ENCODE measurements around the gene PSTPIP2.

PSTPIP2 gene

GRCh38 chr18:46035696-46036680 lies 36.1 kb downstream of the PSTPIP2 start:
- peak; percentile 57 for DNase-seq (ENCODE audit: low read depth)

GRCh38 chr18:46034230-46034629 lies 37.8 kb downstream of the PSTPIP2 start:
- peak; percentile 12 for DNase-seq (ENCODE audit: low read depth)

GRCh38 chr18:46031741-46032140 lies 40.3 kb downstream of the PSTPIP2 start:
- no peak for DNase-seq (ENCODE audit: low read depth)

GRCh38 chr18:46028536-46028891 lies 43.5 kb downstream of the PSTPIP2 start:
- DNase-seq (ENCODE audit: low read depth): no peak

- peak; percentile 62 for DNase-seq (ENCODE audit: low read depth)
Measured at GRCh38 chr18:46019936-46020335, 52.1 kb downstream of the PSTPIP2 start.

- peak; percentile 2 for DNase-seq (ENCODE audit: low read depth)
Measured at GRCh38 chr18:46013484-46014189, 58.4 kb downstream of the PSTPIP2 start.

- DNase-seq (ENCODE audit: low read depth): no peak
Measured at GRCh38 chr18:46010676-46011075, 61.4 kb downstream of the PSTPIP2 start.

GRCh38 chr18:46010050-46010449 lies 62.0 kb downstream of the PSTPIP2 start:
- no peak for DNase-seq (ENCODE audit: low read depth)

GRCh38 chr18:46009125-46009840 lies 62.8 kb downstream of the PSTPIP2 start:
- DNase-seq (ENCODE audit: low read depth): no peak

- DNase-seq (ENCODE audit: low read depth): no peak
Measured at GRCh38 chr18:46008531-46008930, 63.5 kb downstream of the PSTPIP2 start.

- no peak for DNase-seq (ENCODE audit: low read depth)
Measured at GRCh38 chr18:46007165-46007564, 64.9 kb downstream of the PSTPIP2 start.

GRCh38 chr18:46002934-46003333 lies 69.1 kb downstream of the PSTPIP2 start:
- DNase-seq (ENCODE audit: low read depth): no peak

GRCh38 chr18:46001892-46002291 lies 70.2 kb downstream of the PSTPIP2 start:
- no peak for DNase-seq (ENCODE audit: low read depth)

- no peak for DNase-seq (ENCODE audit: low read depth)
Measured at GRCh38 chr18:46001074-46001473, 71.0 kb downstream of the PSTPIP2 start.

- no peak for DNase-seq (ENCODE audit: low read depth)
Measured at GRCh38 chr18:45999536-45999935, 72.5 kb downstream of the PSTPIP2 start.

GRCh38 chr18:45998244-45998643 lies 73.8 kb downstream of the PSTPIP2 start:
- DNase-seq (ENCODE audit: low read depth): no peak

- DNase-seq (ENCODE audit: low read depth): no peak
Measured at GRCh38 chr18:45997700-45998151, 74.3 kb downstream of the PSTPIP2 start.

- DNase-seq (ENCODE audit: low read depth): no peak
Measured at GRCh38 chr18:45995461-45995860, 76.6 kb downstream of the PSTPIP2 start.

- DNase-seq (ENCODE audit: low read depth): peak; percentile 95
Measured at GRCh38 chr18:45993438-45993837, 78.6 kb downstream of the PSTPIP2 start.

- peak; percentile 35 for DNase-seq (ENCODE audit: low read depth)
Measured at GRCh38 chr18:45992527-45992926, 79.5 kb downstream of the PSTPIP2 start.

- no peak for DNase-seq (ENCODE audit: low read depth)
Measured at GRCh38 chr18:45991788-45992187, 80.3 kb downstream of the PSTPIP2 start.

GRCh38 chr18:45984546-45985235 lies 87.4 kb downstream of the PSTPIP2 start:
- no peak for DNase-seq (ENCODE audit: low read depth)
